ENCODE data around the gene FRG1.
"Not testable (repeated sequence)": the region's sequence is repeated elsewhere in the genome, so short reads cannot be mapped to it uniquely, and the experiment has no call there.

DNA sequence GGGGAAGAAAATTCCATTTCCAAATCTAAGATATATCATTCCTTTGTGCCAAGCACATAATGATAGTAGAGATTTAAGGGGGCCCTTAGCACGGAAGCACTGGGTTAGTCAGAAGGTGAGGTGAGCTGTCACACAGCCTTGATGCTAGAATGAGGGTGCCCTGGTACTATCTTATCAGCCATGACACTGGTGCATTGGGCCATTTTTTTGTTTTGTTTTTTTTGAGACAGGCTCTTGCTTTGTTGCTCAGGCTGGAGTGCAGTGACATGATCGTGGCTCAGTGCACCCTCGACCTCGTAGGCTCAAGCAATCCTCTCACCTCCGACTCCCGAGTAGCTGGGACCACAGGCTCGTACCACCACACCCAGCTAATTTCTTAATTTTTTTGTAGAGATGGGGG lies 7.8 kb downstream of the FRG1 start:
- TF ChIP-seq, protein P1, sequence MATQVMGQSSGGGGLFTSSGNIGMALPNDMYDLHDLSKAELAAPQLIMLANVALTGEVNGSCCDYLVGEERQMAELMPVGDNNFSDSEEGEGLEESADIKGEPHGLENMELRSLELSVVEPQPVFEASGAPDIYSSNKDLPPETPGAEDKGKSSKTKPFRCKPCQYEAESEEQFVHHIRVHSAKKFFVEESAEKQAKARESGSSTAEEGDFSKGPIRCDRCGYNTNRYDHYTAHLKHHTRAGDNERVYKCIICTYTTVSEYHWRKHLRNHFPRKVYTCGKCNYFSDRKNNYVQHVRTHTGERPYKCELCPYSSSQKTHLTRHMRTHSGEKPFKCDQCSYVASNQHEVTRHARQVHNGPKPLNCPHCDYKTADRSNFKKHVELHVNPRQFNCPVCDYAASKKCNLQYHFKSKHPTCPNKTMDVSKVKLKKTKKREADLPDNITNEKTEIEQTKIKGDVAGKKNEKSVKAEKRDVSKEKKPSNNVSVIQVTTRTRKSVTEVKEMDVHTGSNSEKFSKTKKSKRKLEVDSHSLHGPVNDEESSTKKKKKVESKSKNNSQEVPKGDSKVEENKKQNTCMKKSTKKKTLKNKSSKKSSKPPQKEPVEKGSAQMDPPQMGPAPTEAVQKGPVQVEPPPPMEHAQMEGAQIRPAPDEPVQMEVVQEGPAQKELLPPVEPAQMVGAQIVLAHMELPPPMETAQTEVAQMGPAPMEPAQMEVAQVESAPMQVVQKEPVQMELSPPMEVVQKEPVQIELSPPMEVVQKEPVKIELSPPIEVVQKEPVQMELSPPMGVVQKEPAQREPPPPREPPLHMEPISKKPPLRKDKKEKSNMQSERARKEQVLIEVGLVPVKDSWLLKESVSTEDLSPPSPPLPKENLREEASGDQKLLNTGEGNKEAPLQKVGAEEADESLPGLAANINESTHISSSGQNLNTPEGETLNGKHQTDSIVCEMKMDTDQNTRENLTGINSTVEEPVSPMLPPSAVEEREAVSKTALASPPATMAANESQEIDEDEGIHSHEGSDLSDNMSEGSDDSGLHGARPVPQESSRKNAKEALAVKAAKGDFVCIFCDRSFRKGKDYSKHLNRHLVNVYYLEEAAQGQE (tag by site-specific recombination; IDR thresholded peaks at IDR 0.05) = not testable (repeated sequence)
- TF ChIP-seq MYNN (tag by site-specific recombination; IDR thresholded peaks at IDR 0.05; ENCODE audit: borderline replicate concordance); ZNF114 (tag by site-specific recombination; IDR thresholded peaks at IDR 0.05); ZNF202 (tag by site-specific recombination; IDR thresholded peaks at IDR 0.05; ENCODE audit: borderline replicate concordance); ZNF157 (tag by site-specific recombination; IDR thresholded peaks at IDR 0.05); KLF16 (tag by site-specific recombination; IDR thresholded peaks at IDR 0.05); ZNF133 (tag by site-specific recombination; IDR thresholded peaks at IDR 0.05); ZNF501 (tag by site-specific recombination; IDR thresholded peaks at IDR 0.05); MEIS1 (CRISPR knock-in tag; IDR thresholded peaks at IDR 0.05; ENCODE audit: borderline replicate concordance); ZNF121 (tag by site-specific recombination; IDR thresholded peaks at IDR 0.05); ZNF433 (tag by site-specific recombination; IDR thresholded peaks at IDR 0.05; ENCODE audit: low read depth); REPIN1 (tag by site-specific recombination; IDR thresholded peaks at IDR 0.05; ENCODE audit: low read depth): not testable (repeated sequence)
- TF ChIP-seq, protein P2, sequence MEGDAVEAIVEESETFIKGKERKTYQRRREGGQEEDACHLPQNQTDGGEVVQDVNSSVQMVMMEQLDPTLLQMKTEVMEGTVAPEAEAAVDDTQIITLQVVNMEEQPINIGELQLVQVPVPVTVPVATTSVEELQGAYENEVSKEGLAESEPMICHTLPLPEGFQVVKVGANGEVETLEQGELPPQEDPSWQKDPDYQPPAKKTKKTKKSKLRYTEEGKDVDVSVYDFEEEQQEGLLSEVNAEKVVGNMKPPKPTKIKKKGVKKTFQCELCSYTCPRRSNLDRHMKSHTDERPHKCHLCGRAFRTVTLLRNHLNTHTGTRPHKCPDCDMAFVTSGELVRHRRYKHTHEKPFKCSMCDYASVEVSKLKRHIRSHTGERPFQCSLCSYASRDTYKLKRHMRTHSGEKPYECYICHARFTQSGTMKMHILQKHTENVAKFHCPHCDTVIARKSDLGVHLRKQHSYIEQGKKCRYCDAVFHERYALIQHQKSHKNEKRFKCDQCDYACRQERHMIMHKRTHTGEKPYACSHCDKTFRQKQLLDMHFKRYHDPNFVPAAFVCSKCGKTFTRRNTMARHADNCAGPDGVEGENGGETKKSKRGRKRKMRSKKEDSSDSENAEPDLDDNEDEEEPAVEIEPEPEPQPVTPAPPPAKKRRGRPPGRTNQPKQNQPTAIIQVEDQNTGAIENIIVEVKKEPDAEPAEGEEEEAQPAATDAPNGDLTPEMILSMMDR (tag by site-specific recombination; IDR thresholded peaks at IDR 0.05) = not testable (repeated sequence)

All from HEK293 (cell line).